Cardiac atrium fibroblast (primary cell): ENCODE results near the gene SPATA7. TPM values are rescaled to one million over a fixed set of nuclear protein-coding genes. Genes with fewer than 3 reads are reported as not detected.

ENCODE experiments used
- total RNA-seq: library from RNA; depleted of rRNA; stranded (reverse); fragments of >200 nt; gene quantifications from 2 replicates; pipeline ENCODE4 v1.2.3, GENCODE V29; 2015

The SPATA7 gene, protein sequence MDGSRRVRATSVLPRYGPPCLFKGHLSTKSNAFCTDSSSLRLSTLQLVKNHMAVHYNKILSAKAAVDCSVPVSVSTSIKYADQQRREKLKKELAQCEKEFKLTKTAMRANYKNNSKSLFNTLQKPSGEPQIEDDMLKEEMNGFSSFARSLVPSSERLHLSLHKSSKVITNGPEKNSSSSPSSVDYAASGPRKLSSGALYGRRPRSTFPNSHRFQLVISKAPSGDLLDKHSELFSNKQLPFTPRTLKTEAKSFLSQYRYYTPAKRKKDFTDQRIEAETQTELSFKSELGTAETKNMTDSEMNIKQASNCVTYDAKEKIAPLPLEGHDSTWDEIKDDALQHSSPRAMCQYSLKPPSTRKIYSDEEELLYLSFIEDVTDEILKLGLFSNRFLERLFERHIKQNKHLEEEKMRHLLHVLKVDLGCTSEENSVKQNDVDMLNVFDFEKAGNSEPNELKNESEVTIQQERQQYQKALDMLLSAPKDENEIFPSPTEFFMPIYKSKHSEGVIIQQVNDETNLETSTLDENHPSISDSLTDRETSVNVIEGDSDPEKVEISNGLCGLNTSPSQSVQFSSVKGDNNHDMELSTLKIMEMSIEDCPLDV
- 3.6 and 15.4 TPM in 2 replicates for total RNA-seq

DNA sequence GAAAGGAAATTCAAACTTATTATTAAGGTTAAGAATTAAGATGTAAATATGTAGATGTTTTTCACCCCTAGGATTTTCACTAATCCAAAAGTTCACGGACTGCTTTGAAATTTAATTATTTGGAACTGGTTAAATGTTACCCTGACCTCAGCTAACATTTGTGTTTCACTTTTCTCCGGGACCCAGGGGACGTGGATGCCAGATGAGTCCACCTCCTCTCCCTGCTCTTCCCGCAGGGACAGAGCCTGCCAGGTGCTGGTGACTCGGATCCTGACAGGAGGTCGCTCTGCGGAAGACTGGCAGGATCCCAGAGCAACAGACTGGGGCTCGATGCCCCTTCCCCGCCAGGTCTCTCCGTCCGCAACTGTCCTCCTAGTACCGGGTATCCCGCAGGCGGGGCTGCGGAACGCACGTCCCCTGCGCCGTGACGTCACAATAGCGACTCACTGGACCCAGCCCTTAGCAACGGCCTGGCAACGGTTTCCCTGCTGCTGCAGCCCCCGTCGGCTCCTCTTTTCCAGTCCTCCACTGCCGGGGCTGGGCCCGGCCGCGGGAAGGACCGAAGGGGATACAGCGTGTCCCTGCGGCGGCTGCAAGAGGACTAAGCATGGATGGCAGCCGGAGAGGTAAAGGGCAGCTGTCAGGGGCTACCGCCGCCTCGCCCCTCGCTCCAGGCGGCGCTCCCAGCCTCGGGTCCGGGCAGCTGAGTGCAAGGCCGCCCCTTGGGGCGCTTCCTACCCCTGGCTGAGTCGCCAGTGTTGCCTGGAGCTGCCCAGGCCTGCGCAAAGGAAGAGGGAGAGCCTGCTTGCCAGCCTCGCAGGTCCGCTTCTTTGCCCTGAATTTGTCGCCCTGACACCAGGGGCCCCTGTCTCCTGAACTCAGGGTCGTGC is at the start of gene SPATA7:
TSS of gene SPATA7 (plus strand) at position 446 of the 890 bp plus-strand sequence. CDS start at position 608, 162 bp downstream.

Other genes starting within 250 kb of the SPATA7 start
- gene KCNK10, start 62.4 kb upstream of the SPATA7 start, total RNA-seq = not detected in 2 replicates
- 5.4 and 6.8 TPM in 2 replicates for gene PTPN21, start 169.3 kb downstream of the SPATA7 start, total RNA-seq
- gene ZC3H14, start 177.4 kb downstream of the SPATA7 start, total RNA-seq = 30.1 and 46.3 TPM in 2 replicates